ENCODE results near the gene PHF19.

- TF ChIP-seq NFIC (IDR thresholded peaks at IDR 0.05; ENCODE audit: low read depth, low read length) (no peak), CTCF (IDR thresholded peaks at IDR 0.05 in 2 of 3, conservative IDR thresholded peaks at IDR 0.05 in 1 of 3; ENCODE audit: control insufficient read depth in 2 of 3, extremely low read depth in 1 of 3, insufficient read depth in 1 of 3, low read depth in 3 of 3, low read length in 3 of 3) (no peak), RAD51 (IDR thresholded peaks at IDR 0.05) (no peak), NR2F1 (conservative IDR thresholded peaks at IDR 0.05) (no peak), REST (IDR thresholded peaks at IDR 0.05; ENCODE audit: low read depth, low read length) (no peak), CHD1 (IDR thresholded peaks at IDR 0.05; ENCODE audit: low read depth, low read length) (no peak)
Measured at GRCh38 chr9:120830151-120830550, 46.8 kb downstream of the PHF19 start.

Measured in GM12878 (cell line).